K562 (cell line): Measurements from ENCODE around the gene ELF3. TPM values are rescaled to one million over a fixed set of nuclear protein-coding genes. Genes with fewer than 3 reads are reported as not detected.

Experiments used
- CBX2 ChIP-seq: fragments of 200-600 bp; sonication (generic); IDR thresholded peaks from one replicate; pipeline ENCODE4 v1.6.1; 2012; ENCODE audit warnings: mild to moderate bottlenecking, low read length, inconsistent platforms; ENCODE audit not compliant: insufficient read depth, poor library complexity, severe bottlenecking
- CBX8 ChIP-seq: fragments of 200-600 bp; sonication (generic); IDR thresholded peaks from 2 replicates; pipeline ENCODE4 v1.6.1; 2012; ENCODE audit warnings: borderline replicate concordance, mixed run types, low read depth, mild to moderate bottlenecking, moderate library complexity, mixed read lengths, low read length, control low read depth, inconsistent platforms; ENCODE audit not compliant: poor library complexity, severe bottlenecking; ENCODE audit errors: extremely low read depth
- NFE2 ChIP-seq: IDR thresholded peaks from 2 replicates; pipeline ENCODE4 v1.6.1; 2014; ENCODE audit warnings: antibody characterized with exemption, low read depth
- REST ChIP-seq, 2 experiments: fragments of 450-650 bp; formaldehyde crosslinking in 1 of 2; IDR thresholded peaks; 2 replicates each; pipeline versions ENCODE4 v1.4.0 to v1.6.1; 2014 to 2020; ENCODE audit warnings: mild to moderate bottlenecking in 2 of 2, borderline replicate concordance in 1 of 2, low read depth in 1 of 2
- SIN3A ChIP-seq, 2 experiments: fragments of 150-350 bp in 1 of 2; IDR thresholded peaks; 2 replicates each; pipeline ENCODE4 v1.6.1; 2011 to 2016; ENCODE audit warnings: borderline replicate concordance in 2 of 2, low read depth in 2 of 2, low read length in 2 of 2, mild to moderate bottlenecking in 2 of 2, moderate library complexity in 2 of 2; ENCODE audit not compliant: control insufficient read depth in 1 of 2
- SIRT6 ChIP-seq: IDR thresholded peaks from one replicate; pipeline ENCODE4 v1.6.1; 2012; ENCODE audit warnings: low read depth, mild to moderate bottlenecking, control low read depth, inconsistent platforms, low read length, moderate library complexity
- SNIP1 ChIP-seq: fragments of 450-650 bp; IDR thresholded peaks from 2 replicates; pipeline ENCODE4 v1.7.1; 2017; ENCODE audit warnings: low read depth, mild to moderate bottlenecking
- STAG1 ChIP-seq: sonication (generic); formaldehyde crosslinking; IDR thresholded peaks from 2 replicates; pipeline ENCODE4 v1.5.0; 2020; ENCODE audit warnings: missing genetic modification reagents, borderline replicate concordance
- TBL1XR1 ChIP-seq, 2 experiments: IDR thresholded peaks; 2 replicates each; pipeline ENCODE4 v1.6.1; 2012; ENCODE audit warnings: improper control_type of control experiment in 2 of 2, low read length in 2 of 2, mild to moderate bottlenecking in 1 of 2
- ZBTB43 ChIP-seq: sonication (generic); formaldehyde crosslinking; IDR thresholded peaks from 2 replicates; pipeline ENCODE4 v1.8.0; 2023; ENCODE audit warnings: mild to moderate bottlenecking, missing genetic modification reagents
- ZNF592 ChIP-seq: fragments of 450-650 bp; IDR thresholded peaks from 2 replicates; pipeline ENCODE4 v1.6.1; 2017; ENCODE audit warnings: antibody characterized with exemption, mild to moderate bottlenecking
- ZNF668 ChIP-seq: fragments of 250-450 bp; sonication (Bioruptor Pico); IDR thresholded peaks from 2 replicates; pipeline ENCODE4 v1.8.0; 2022; ENCODE audit warnings: mild to moderate bottlenecking, inconsistent platforms
- polyA plus RNA-seq, 8 experiments: library from polyadenylated mRNA; depleted of rRNA in 4 of 8; stranded (reverse) in 5 of 8; unstranded in 3 of 8; fragments of >200 nt; fragmentation: Nextera tagmentation in 2 of 8; fragmentation: Illumina TruSeq in 1 of 8; extraction: Ambion mirVana in 2 of 8; extraction: Trizol in 1 of 8; gene quantifications; 2 replicates each; pipeline versions ENCODE4 v1.2.1 to v1.2.3, GENCODE V29; 2011 to 2014; ENCODE audit warnings: inconsistent platforms in 1 of 8, missing spikeins in 1 of 8
- total RNA-seq, 7 experiments: library from RNA; depleted of rRNA in 6 of 7; stranded (reverse); fragments of >200 nt in 6 of 7; fragmentation: Illumina TruSeq in 2 of 7; extraction: Trizol in 2 of 7; gene quantifications; 2 replicates each; pipeline versions ENCODE4 v1.2.1 to v1.2.3, GENCODE V29; 2011 to 2021; ENCODE audit warnings: low replicate concordance in 1 of 7

ELF3 gene
- total and polyA plus RNA-seq, 9 of the 15 experiments (the other 6 are each of a cell fraction or from before 2014, with no cell fraction given): 0.03 to 1.2 (median 0.07) TPM; not detected in 4

DNA sequence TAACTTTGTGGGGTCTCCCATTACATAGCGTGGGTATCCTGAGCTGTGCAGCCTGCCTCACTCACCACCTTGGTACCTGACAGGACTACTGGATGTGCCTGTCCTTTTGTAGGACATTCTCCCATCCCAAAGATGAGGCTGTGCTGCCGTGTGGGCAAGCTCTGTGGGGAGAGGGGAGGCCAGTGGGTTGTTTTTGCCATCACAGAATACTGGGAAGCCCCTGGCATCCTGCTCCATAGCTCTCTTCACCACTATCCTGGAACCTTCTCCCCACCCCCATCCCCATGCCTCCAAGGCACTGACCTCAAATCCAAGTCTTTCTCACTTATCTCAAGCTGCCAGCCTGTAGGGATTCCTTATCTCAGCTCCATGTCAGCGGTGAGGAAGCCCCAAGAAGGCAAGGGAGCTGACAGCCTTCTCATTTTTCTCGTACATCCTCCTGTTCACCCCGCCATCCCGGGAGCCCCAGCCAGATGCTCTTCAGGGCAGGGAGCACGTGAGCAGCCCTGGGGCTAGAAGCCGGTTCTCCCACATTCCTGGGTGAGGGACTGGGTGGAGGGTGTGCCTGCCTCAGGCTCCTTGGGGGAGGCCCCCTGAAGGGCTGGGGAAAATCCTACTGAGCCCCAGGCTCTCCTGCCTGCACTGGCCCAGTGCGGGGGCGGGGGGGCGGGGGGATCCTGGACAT lies 2.4 kb upstream of the ELF3 start (continued):
- no peak for TF ChIP-seq ZNF592
- no peak for TF ChIP-seq CBX2
- peak in 1 of 2 experiments; percentile 64; a peak in 1 of 4 replicates for TF ChIP-seq TBL1XR1 (IDR thresholded peaks at IDR 0.05; ENCODE audit: low read length in 2 of 2)
- no peak for TF ChIP-seq SIRT6
- no peak for TF ChIP-seq ZNF668 (CRISPR knock-in tag)
- TF ChIP-seq SNIP1: no peak
- TF ChIP-seq NFE2: no peak
- TF ChIP-seq ZBTB43 (CRISPR knock-in tag): no peak
- TF ChIP-seq REST (IDR thresholded peaks at IDR 0.05; ENCODE audit: borderline replicate concordance): peak; percentile 14; the same call in 1 of the 2 replicates
- TF ChIP-seq REST (CRISPR knock-in tag; IDR thresholded peaks at IDR 0.05; ENCODE audit: low read depth): no peak
- no peak for TF ChIP-seq STAG1
- no peak for TF ChIP-seq CBX8
- no peak for TF ChIP-seq SIN3A (IDR thresholded peaks at IDR 0.05; ENCODE audit: borderline replicate concordance in 2 of 2, control insufficient read depth in 1 of 2, low read depth in 2 of 2, low read length in 2 of 2)
